GM21619 (cell line): Measurements from ENCODE around the gene MR1.

Experiments used
- ATAC-seq: cut with Tn5 transposase; IDR thresholded peaks from one replicate; pipeline ENCODE4 v1.9.1; 2021; ENCODE audit not compliant: unreplicated experiment

MR1 gene

GRCh38 chr1:181033799-181034451, at the start of gene MR1:
TSS of gene MR1 (plus strand) at chr1:181033983. CDS start at chr1:181034008, 25 bp downstream.
- ATAC-seq = peak; percentile 98

GRCh38 chr1:180988253-180988752, 45.5 kb upstream of the MR1 start:
- no peak for ATAC-seq

GRCh38 chr1:180994262-180994661, 39.5 kb upstream of the MR1 start:
- ATAC-seq = no peak

- ATAC-seq = no peak
These were observed 35.8 kb upstream of the MR1 start for GRCh38 chr1:180997843-180998504.

- ATAC-seq = no peak
These were observed 32.5 kb upstream of the MR1 start for GRCh38 chr1:181001091-181001780.

DNA sequence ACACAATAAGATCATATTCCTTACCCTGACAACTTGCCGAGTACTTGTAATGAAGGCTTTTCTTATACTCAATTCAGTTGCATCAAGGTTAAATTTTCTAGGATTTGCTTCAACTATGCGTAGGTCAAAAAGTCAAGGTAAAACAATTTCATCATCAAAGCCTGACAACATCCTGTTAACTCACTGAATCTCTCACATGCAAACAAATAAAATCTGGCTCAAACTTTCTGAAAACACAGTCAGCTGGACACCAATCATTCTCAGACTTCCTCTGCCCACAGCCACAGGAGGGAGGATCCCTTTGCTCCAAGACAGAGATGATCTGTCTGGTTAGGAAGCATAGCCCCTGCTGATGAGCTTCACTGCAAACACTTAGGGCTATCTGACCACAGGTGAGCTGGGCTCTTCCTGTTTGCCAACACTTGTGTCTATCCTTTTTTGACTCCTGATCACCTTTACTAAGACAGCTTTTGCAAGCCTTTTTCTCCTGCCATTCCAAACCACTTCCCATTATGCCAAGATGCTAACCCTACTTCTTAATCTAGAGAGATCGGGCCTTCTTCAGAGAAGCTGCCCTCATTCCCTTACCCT, 31.1 kb upstream of the MR1 start:
- ATAC-seq = no peak

DNA sequence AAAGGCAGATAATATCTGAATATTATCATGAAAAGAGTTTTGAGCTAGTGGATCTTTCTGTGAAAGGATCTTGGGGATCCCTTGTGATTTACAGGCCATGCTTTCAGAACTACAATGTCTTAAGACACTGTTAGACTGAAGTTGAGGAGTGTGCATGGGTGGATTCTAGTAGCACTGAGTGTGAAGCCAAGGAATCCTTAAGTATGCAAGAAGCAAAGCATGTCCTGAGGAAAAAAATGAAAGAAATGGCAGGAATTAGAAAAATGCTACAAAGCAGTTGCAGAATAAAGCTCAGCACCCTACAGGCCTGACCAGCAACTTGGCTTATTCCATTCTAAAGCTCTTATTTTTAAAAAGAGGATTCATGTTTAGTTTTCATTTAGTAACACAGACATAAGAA, 23.0 kb upstream of the MR1 start:
- ATAC-seq = no peak

- no peak for ATAC-seq
These were observed 22.2 kb upstream of the MR1 start for GRCh38 chr1:181011301-181012202.

- ATAC-seq = no peak
These were observed 21.5 kb upstream of the MR1 start for GRCh38 chr1:181012203-181012745.

DNA sequence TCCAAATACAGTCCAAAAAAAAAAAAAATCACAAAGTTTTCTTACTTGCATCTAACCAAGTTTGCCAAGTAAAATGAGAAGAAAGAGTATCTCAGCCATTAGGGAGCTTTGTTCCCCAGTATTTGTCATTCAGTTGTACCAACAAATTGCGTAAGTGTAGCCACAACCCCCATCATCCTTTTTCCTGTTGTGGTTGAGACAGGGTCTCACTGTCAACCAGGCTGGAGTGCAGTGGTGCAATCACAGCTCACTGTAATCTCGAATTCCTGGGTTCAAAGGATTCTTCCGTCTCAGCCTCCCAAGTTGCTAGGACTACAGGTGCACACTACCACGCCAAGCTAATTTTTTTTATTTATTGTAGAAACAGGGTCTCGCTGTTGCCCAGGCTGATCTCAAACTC, 20.6 kb upstream of the MR1 start:
- ATAC-seq = no peak

- ATAC-seq = peak; percentile 53
These were observed 19.1 kb upstream of the MR1 start for GRCh38 chr1:181014477-181015250.

DNA sequence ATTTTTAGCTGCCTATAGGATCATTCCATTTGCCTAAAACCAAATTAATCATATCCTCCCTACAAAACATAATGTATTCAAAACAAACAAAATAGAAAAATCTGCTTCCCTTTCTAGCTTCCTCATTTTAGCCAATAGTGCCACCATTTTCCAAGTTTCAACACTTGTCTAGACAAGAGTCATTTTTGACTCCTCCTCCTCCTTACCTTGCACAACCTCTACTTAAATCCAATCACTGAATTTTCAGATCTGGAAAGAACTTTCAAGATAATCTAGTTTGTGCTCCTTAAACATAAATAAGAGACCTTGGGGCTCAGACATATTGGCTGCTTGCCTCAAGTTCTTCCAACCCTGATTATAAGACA, 18.6 kb upstream of the MR1 start:
- no peak for ATAC-seq

DNA sequence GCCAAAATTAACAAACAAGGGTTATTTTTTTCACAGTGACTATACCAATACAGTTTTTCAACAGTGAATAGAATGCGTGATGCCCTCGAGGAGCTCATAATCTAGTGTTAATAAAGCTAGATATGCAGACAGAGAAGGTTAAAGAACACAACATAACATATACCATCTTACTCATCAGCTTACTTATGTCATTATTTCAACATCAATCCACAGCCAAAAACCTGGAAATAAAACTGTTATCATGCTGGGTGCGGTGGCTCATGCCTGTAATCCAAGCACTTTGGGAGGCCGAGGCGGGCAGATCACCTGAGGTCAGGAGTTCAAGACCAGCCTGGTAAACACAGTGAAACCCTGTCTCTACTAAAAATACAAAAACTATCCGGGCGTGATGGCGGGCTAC, 17.2 kb upstream of the MR1 start:
- ATAC-seq = no peak

- ATAC-seq = no peak
These were observed 14.7 kb upstream of the MR1 start for GRCh38 chr1:181018901-181019681.

DNA sequence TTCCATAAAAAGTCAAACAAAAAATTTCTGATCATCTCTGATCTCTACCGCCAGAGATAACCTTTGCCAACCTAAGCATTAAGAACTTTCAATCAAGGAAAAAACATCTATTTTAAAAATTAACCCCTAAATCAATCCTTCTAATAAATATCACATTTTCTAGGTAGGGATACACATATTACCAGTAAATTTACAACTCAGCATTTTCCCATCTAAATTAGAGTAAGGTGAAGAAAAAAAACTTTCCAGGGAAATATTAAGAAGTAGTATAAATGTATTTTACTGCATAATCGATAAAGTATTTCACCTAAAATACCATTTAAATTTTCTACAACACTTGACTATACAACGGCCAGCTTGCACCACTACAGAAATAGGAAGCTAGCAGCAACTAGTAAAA, 12.6 kb upstream of the MR1 start:
- no peak for ATAC-seq

DNA sequence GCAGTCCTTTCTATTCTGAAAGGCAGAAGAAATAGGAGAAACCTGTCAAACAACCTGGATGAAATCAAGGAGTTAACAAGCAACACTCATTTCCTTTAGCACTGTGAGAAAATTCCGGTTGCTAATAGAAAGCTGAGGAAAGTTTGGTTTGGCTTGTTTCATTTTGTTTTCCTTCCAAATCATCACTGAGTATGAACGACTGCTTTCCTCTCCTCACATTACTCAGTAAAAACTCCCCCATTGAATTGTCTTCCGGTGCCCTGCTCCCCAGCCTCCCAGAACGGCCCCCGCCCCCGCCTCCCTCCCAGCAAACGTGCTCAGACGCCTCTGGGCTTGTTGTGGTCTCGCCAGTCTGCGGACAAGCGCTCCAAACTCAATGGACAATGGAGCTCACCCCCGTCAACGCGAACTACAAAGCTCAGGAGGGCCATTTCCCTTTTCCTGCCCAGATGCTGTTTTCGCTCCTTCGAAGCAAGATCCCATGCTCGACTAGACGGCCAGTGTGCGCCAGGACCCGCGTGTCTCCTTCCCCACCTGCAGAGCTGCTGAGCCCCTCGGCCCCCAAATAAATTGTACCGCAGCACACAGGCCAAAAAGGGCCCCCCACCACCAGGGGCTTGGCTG, 11.9 kb upstream of the MR1 start:
- peak; percentile 38 for ATAC-seq

- no peak for ATAC-seq
These were observed 10.3 kb upstream of the MR1 start for GRCh38 chr1:181023265-181024057.

GRCh38 chr1:181028196-181028595, 5.6 kb upstream of the MR1 start:
- no peak for ATAC-seq
